OCI-LY1 (cell line): ENCODE measurements around the gene CCDC127.

ENCODE experiments used
- H2AFZ ChIP-seq: fragments of 200-600 bp; sonication (generic), shearing (Covaris generic); 2 replicates; pipeline ENCODE4 v1.6.0; 2014; ENCODE audit warnings: antibody characterized with exemption, mild to moderate bottlenecking, low read length
- H3F3A ChIP-seq: fragments of 200-600 bp; sonication (generic), shearing (Covaris generic); 2 replicates; pipeline ENCODE4 v1.6.0; 2014; ENCODE audit warnings: mild to moderate bottlenecking, antibody characterized with exemption, low read length, moderate library complexity; ENCODE audit not compliant: insufficient read depth
- H3K27ac ChIP-seq: fragments of 200-600 bp; sonication (generic); 2 replicates; pipeline ENCODE4 v1.5.1; 2014; ENCODE audit warnings: low read length, mixed run types, mild to moderate bottlenecking, low read depth; ENCODE audit not compliant: poor library complexity, severe bottlenecking
- H3K27me3 ChIP-seq: fragments of 200-600 bp; sonication (generic); 2 replicates; pipeline ENCODE4 v1.6.0; 2014; ENCODE audit warnings: antibody characterized with exemption, mild to moderate bottlenecking, low read length, moderate library complexity; ENCODE audit not compliant: insufficient read depth
- H3K36me3 ChIP-seq: fragments of 200-600 bp; sonication (generic); 2 replicates; pipeline ENCODE4 v1.6.1; 2014; ENCODE audit warnings: mild to moderate bottlenecking, antibody characterized with exemption, low read length, moderate library complexity, mixed read lengths; ENCODE audit not compliant: insufficient read depth
- H3K4me1 ChIP-seq: fragments of 200-600 bp; sonication (generic); 2 replicates; pipeline ENCODE4 v1.5.1; 2014; ENCODE audit warnings: mild to moderate bottlenecking, low read length, moderate library complexity; ENCODE audit not compliant: insufficient read depth, severe bottlenecking
- H3K4me2 ChIP-seq: fragments of 200-600 bp; sonication (generic), shearing (Covaris generic); 2 replicates; pipeline ENCODE4 v1.6.1; 2014; ENCODE audit warnings: low read length
- H3K4me3 ChIP-seq: fragments of 200-600 bp; sonication (generic); 2 replicates; pipeline ENCODE4 v1.5.1; 2014; ENCODE audit warnings: low read length, low read depth, mild to moderate bottlenecking, mixed read lengths; ENCODE audit not compliant: poor library complexity, severe bottlenecking
- H3K79me2 ChIP-seq: fragments of 200-600 bp; shearing (Covaris generic); 2 replicates; pipeline ENCODE4 v1.6.1; 2016; ENCODE audit warnings: mixed run types, low read length, mixed read lengths; ENCODE audit not compliant: insufficient read depth
- H3K9ac ChIP-seq: fragments of 200-600 bp; sonication (generic), shearing (Covaris generic); 2 replicates; pipeline ENCODE4 v1.6.1; 2014; ENCODE audit warnings: mild to moderate bottlenecking, low read length, mixed read lengths
- H3K9me2 ChIP-seq: fragments of 200-600 bp; sonication (generic), shearing (Covaris generic); 2 replicates; pipeline ENCODE4 v1.6.1; 2014; ENCODE audit warnings: low read depth, mild to moderate bottlenecking, low read length, mixed read lengths
- H3K9me3 ChIP-seq: fragments of 200-600 bp; shearing (Covaris generic); 2 replicates; pipeline ENCODE4 v1.6.1; 2014; ENCODE audit warnings: low read length, mixed read lengths
- H4K20me1 ChIP-seq: fragments of 200-600 bp; sonication (generic), shearing (Covaris generic); 2 replicates; pipeline ENCODE4 v1.6.0; 2016; ENCODE audit warnings: mild to moderate bottlenecking, low read length; ENCODE audit not compliant: insufficient read depth
- CTCF ChIP-seq: fragments of 200-600 bp; sonication (generic), shearing (Covaris generic); IDR thresholded peaks from 2 replicates; pipeline ENCODE4 v1.5.1; 2017; ENCODE audit warnings: mild to moderate bottlenecking, antibody characterized with exemption, low read length, moderate library complexity, mixed read lengths
- EZH2 ChIP-seq: fragments of 200-600 bp; sonication (generic), shearing (Covaris generic); IDR thresholded peaks from 2 replicates; pipeline ENCODE4 v1.8.0; 2017; ENCODE audit warnings: borderline replicate concordance, mixed run types, mild to moderate bottlenecking, antibody characterized with exemption, low read length, moderate library complexity, mixed read lengths

CCDC127 gene

GRCh38 chr5:173392-174290 is 44.3 kb downstream of the CCDC127 start:
- Histone ChIP-seq H3K4me2 (no peak overlapping the region), H4K20me1 (no peaks in the 10 kb centered on the region), H3K9me2 (no peaks in the 10 kb centered on the region), H3K4me3 (no peak overlapping the region), H3K36me3 (no peaks in the 10 kb centered on the region), H3K9me3 (no peaks in the 10 kb centered on the region), H3K27ac (no peak overlapping the region), H2AFZ (no peak overlapping the region), H3K79me2 (no peaks in the 10 kb centered on the region), H3F3A (no peaks in the 10 kb centered on the region), H3K27me3 (0 out of 2 replicates have a peak, but pooled peaks cover 4% of the 10 kb centered on the region), H3K4me1 (no peaks in the 10 kb centered on the region), H3K9ac (no peak overlapping the region)
- TF ChIP-seq CTCF (no peak), EZH2 (no peak)

GRCh38 chr5:172841-173251 is 45.1 kb downstream of the CCDC127 start:
- no peak overlapping the region for H3K4me3 ChIP-seq
- no peak overlapping the region for H3K9ac ChIP-seq
- H3K4me2 ChIP-seq, result no peak overlapping the region
- no peaks in the 10 kb centered on the region for H3K4me1 ChIP-seq
- no peaks in the 10 kb centered on the region for H3K36me3 ChIP-seq
- TF ChIP-seq EZH2 (no peak), CTCF (no peak)
- H3F3A ChIP-seq, result no peaks in the 10 kb centered on the region
- no peak overlapping the region for H2AFZ ChIP-seq
- no peaks in the 10 kb centered on the region for H3K9me2 ChIP-seq
- no peaks in the 10 kb centered on the region for H4K20me1 ChIP-seq
- no peaks in the 10 kb centered on the region for H3K9me3 ChIP-seq
- H3K79me2 ChIP-seq, result no peaks in the 10 kb centered on the region
- 0 out of 2 replicates have a peak, but pooled peaks cover 4% of the 10 kb centered on the region for H3K27me3 ChIP-seq
- H3K27ac ChIP-seq, result no peak overlapping the region

- no peak overlapping the region for H3K27ac ChIP-seq
- no peaks in the 10 kb centered on the region for H3K9me3 ChIP-seq
- 0 out of 2 replicates have a peak, but pooled peaks cover 4% of the 10 kb centered on the region for H3K27me3 ChIP-seq
- no peaks in the 10 kb centered on the region for H3K9me2 ChIP-seq
- TF ChIP-seq EZH2 (no peak), CTCF (no peak)
- no peaks in the 10 kb centered on the region for H4K20me1 ChIP-seq
- H3K36me3 ChIP-seq, result no peaks in the 10 kb centered on the region
- H3F3A ChIP-seq, result no peaks in the 10 kb centered on the region
- no peak overlapping the region for H3K4me3 ChIP-seq
- no peak overlapping the region for H3K9ac ChIP-seq
- no peaks in the 10 kb centered on the region for H3K4me1 ChIP-seq
- no peak overlapping the region for H3K4me2 ChIP-seq
- H3K79me2 ChIP-seq, result no peaks in the 10 kb centered on the region
- no peak overlapping the region for H2AFZ ChIP-seq
Measured at GRCh38 chr5:172421-172820, 45.5 kb downstream of the CCDC127 start.
